Measurements from ENCODE around the gene CIAO2A.

The CIAO2A gene

GRCh38 chr15:64037966-64038365 lies 55.7 kb downstream of the CIAO2A start:
- DNase-seq = no peak

DNA sequence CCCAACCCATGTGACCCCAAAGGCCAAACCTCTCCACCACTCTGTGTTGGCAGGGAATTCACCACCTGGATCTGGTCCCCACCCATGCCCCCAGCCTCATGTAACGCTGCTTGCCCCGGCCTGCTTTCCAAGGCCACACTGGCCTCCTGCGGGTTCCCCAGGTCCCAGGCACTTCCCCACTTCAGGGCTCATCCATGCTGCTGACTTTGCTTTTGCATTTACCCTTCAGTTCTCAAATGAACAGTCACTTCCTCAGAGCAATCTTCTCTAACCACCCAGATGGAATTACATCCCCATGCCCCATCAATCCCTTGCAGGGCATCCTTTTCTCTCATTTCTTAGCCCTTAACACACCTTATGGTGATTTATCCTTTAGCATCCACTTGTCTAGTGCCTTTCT lies 56.5 kb downstream of the CIAO2A start:
- no peak for DNase-seq

DNA sequence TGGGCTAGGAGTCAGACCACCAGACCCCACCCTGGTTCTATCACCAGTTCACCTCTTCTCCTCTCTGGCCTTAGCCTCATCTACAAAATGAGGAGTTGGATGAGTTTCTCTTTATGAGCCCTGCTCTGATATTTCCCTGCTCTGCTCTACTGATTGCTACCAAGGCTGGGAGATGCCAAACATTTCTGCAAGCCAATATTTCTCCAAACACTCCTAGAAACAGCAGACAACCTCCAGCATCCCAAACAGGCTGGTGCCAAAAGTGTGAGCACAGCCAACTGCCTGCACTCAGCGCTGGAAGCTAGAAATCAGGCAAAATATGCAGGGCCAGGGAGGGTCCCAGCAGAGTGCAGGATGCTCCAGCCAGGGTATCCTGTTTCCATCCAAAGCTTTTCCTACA lies 58.1 kb downstream of the CIAO2A start:
- no peak for DNase-seq

- no peak for DNase-seq
These were observed 59.1 kb downstream of the CIAO2A start for GRCh38 chr15:64034519-64034918.

GRCh38 chr15:64032329-64032728 lies 61.3 kb downstream of the CIAO2A start:
- no peak for DNase-seq

- DNase-seq = no peak
These were observed 63.5 kb downstream of the CIAO2A start for GRCh38 chr15:64030123-64030522.

- no peak for DNase-seq
These were observed 64.0 kb downstream of the CIAO2A start for GRCh38 chr15:64029633-64030032.

- no peak for DNase-seq
These were observed 64.5 kb downstream of the CIAO2A start for GRCh38 chr15:64029110-64029509.

GRCh38 chr15:64026591-64026990 lies 67.0 kb downstream of the CIAO2A start:
- no peak for DNase-seq

GRCh38 chr15:64024172-64025050 lies 69.2 kb downstream of the CIAO2A start:
- no peak for DNase-seq

DNA sequence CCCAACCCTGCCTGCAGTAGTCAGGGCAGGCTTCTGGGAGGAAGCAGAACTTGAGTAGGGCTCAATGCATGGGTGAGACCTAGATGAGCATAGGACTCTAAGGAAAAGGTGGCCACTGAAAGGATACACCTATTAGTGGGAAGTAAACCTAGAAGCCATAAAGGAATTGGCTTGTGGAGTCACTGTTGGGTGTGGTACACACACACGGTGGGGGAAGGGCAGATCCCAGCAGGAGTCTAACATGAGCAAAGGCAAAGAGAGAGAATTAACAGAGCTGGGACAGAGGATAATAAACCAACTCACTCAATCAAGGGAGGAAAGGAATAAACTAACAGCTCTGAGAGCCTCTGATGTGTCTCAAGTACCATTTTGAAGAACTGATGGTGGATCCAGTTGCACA lies 70.4 kb downstream of the CIAO2A start:
- no peak for DNase-seq

GRCh38 chr15:64022571-64022970 lies 71.1 kb downstream of the CIAO2A start:
- DNase-seq = no peak

Data from NCI-H526 (cell line).